GM21390 (cell line): ENCODE measurements around the gene SLCO2A1.

Experiments
- ATAC-seq: cut with Tn5 transposase; IDR thresholded peaks from one replicate; pipeline ENCODE4 v1.9.1; 2021; ENCODE audit not compliant: unreplicated experiment

Gene SLCO2A1

DNA sequence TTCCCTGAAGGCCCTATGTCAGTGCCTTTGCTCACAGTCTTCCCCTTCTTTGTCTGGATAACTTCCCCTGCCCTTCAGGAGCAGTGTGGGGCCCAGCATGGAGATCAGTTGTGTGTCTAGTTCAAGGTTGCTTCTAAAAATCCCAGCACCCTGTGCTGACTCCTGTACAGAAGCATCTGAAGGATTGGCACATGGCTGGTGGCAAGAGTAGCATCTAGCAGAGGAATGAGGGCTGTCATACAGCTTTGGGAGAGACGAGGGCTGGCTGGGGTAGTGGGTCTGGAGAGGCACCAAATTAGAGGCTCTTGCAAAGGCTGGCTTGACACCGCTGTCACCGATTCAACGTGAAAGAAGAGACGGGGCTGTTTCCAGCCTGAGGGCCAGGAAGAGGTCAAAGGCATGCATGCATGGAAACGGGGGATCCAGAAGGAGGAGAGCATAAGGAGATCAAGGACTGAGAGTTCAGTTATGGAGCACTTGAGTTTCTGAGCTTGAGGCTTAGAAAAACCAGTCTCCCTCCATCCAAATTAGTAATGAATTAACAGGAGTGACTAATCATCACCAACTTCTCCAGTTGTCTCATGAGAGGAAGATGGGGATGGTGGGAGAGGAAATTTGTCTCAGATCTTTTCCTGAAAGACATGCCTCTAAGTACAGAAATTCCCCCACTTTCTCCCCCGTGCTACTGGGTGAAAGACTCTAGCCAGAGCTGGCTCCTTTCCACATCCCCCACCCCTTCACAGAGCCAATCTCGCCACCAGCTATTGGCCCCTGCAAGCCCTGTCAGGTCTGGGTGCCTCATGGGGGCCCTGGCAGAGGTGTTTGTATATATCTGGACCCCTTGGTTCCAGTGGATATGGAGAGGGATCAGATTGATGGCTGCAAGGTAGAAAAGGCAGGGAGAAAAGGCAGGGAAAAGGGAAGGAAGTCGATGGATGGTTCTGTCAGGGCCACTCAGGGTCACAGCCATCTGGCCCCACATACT is 45.9 kb downstream of the SLCO2A1 start:
- ATAC-seq: no peak

DNA sequence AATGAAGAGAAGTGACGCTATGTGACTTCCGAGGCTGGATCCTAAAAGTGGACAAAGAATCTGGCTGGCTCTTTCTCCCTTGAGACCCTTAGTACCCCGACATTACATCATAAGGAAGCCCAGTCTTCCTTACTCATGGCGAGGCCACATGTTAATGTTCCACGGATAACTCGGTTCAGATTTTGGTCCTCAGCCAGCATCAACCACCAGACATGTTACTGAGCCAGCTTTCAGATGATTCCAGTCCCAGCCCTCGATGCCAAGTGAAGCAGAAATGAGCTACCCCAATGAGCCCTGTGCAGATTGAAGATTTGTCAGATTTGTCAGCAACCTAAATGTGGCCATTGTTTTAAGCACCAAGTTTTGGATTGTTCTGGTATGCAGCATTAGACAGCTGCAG is 46.6 kb downstream of the SLCO2A1 start:
- no peak for ATAC-seq

DNA sequence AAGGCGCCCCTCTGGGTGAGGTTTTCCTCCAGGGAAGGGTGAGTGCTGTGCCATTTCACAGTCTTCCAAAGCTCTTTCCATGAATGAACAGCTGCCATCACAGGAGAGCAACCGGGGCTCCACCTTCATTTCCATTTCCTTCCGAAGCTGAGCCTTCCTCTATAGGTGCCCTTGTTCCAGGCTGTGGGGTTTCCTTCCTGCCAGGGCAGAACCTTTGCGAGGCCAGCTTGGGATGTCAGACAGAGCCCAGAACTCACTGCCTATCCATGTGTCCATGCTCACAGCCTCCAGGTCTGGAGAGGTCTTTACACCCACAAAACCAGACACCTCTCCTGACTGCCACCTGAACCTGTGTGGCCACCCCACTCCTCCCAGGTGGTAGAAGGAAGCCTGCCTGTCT is 49.2 kb downstream of the SLCO2A1 start:
- ATAC-seq: no peak

DNA sequence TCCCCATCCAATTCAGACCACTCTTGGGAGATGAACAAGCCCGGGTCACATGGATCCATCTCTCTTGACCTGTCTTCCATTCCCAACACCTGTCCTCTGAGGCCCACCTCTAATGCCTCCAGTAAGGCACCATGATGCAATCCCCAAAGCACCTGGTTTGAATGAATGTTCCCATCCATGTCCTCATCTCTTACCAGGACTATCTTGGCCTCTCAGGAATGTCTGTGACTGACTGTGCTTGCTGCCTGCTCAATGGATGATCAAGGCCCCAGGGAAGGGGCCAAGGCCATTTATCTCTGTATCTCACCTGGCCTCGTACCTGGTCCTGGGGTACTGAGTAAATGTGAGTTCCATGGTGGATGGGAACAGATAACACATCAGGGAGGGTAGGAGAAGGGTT is 49.7 kb downstream of the SLCO2A1 start:
- no peak for ATAC-seq

DNA sequence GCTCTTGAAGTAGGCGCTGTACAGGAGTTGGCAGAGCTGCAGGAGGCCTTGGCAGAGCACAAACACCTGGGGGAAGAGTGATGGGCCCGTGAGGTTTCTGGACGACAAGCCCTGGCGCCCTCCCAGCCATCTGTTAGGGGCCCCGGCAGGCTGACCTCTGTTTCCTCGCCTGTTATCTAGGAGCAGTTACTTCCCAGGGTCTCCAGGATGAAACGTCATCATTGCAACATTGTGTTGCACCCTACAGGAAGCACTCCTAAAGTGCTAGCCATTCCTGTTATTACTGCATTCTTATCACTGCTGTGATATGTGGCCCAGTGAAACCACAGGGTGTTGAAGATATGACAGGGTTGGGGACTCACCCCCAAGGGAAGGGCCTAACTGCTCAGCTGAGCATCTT is 50.2 kb downstream of the SLCO2A1 start:
- ATAC-seq: no peak

DNA sequence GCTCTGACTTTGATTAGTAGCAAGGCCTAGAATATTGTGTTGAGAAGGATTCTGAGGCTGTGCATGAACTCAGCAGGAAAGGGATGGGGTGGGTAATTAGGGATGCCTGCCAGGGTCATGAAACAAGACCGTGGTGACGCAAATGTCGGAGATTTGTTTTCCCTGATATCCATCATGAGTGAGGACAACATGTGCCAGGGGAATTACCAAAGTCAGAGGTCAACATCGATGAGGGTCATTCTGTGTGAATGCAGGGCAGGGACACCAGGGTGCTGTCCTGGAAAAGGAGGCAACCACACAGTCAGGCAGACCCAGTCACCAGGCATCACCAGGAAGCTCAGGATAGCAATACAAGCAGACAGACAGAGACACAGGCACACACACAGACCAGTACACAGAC is 52.2 kb downstream of the SLCO2A1 start:
- no peak for ATAC-seq

DNA sequence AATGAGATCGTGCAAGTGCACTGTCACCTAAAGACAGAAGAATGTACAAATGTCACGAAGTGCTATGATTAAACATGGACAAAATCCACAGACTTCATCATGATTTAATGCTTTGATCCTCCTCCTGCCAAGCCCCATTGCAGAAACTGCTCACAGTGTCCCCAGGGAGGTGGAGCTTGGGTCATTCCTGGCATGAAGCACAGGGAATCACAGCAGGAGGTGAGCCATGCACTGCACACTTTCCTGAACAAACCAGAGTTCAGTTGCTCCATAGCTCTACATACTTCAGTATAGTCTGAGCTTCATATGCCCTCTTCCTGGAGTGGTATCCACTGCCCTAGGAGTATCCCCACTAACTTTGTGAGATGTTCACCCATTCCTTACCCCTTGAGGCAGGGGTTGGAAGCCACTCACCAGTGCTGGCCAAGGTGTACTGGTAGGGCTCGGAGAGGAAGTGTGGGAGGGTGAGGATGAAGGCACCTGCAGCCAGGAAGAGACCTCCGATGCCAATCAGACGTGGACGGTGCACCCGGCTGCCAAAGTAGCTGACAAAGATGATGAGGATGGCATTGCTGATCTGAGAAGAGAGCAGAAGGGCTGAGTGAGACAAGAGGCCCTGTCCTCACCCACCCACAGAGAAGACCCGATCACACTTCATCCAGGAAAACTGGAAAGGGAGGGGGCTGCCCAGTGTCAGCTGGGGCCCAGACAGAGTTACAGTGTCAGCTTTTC is 56.3 kb downstream of the SLCO2A1 start:
- ATAC-seq: no peak

DNA sequence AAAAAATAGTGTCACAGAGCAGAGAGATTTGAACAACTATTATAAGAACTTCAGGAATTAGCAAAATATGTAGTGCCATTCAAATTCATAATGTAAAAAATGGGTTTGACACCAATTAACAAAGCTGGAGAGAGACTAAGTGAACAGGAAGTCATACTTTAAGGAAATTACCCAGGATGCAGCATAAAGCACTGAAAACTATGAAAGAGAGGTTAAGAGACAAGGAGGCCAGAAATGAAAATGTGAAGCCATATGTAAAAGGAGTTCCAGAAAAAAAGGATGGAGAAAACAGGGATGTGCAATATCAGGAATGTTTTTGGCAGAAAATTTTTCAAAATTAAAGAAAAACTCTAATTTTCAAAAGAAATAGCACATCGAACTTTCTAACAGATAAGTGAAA is 57.6 kb downstream of the SLCO2A1 start:
- no peak for ATAC-seq

DNA sequence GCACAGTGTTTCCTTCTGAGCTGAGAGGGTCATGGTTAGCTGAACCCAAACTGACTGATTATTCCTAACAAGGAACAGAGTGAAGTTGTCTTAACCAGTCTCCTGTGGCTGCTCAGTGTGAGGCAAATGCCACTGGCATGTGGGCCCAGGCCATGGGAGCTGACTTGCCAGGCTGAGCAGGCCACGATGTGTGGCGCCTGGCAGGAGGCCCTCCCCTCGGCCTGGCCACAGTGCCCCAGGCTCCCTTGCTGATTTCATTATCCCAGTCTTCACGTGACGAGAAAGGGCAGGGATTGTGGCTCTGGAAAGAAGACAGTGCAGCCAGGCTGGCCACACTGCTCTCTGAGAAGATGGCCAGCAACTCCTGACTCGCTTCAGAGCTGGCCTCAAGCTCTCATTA is 58.8 kb downstream of the SLCO2A1 start:
- no peak for ATAC-seq

DNA sequence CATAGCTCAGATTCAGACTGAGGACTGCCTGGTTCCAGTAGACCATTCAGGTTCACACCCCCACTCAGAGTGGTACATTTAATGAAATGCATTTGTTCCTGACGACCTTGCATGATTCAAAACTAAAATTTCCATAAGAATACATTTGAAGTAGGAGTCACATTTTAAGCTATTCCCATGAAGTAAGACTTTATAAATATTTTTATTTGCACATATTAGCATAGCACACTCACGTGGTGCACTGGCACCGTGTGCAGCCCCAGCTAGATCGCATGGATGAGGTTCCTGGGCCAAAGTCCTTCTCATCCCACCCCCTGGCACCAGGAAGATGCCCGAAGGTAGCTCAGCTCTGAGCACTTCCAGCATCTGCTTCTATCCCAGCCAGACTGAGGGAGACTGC is 59.4 kb downstream of the SLCO2A1 start:
- ATAC-seq: no peak

DNA sequence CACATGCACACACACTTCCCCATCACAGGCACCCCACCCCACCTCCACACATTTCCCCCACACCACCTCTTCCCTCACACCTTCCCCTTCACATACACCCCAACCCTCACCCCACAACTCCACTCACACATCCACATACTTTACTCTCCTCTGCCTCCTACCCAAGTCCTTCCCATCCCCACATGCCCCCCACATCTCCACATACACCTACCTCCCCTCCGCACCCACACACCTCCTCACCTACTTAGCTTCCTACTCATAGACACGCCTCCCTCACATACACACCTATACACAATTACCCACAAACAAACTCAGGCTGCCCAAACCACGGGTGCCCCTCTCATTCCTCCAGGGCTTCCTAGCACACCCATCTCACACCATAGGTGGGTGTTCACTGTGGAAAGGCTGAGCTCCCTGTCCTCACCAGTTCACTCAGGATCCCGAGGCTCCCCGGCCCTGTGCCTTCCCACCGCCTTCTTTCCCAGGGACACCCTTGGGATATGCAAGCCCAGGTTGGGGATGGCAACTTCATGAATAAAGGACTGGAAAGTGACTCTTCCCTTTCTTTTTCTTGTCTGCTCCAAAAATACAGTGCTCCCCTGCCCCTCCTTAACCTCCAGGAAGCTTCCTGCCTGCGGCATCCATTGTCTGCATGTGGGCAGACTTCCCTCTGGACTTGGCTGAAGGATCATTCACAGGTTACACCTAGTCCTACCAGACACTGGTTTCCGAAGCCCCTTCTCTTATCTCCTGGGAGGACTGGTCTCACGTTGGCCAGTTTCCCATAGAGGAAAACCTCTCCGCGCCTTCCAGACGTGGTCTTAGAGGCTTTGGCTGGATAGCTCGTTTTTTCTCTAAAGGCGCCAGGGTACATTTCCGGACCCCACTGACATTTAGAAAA is 61.5 kb downstream of the SLCO2A1 start:
- ATAC-seq: no peak

DNA sequence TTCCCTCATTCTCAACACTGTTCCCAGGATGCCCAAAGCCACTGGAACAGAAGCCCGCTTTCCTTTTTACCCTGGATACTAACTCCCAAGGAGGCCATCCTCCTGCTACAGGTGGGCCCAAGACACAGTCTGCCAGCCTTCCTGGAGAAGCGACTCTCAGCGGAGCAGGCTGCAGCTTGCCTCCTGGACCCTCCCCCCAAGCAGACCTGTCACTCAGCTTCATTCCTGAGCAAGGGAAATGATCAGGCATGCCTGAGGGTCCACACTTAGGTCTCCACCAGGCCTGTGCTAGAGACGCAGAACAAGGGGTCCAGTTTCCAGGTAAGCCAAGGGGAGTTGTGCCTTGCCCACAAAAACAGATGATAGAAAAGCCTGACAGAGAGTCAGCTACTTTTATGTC is 62.8 kb downstream of the SLCO2A1 start:
- ATAC-seq: no peak

DNA sequence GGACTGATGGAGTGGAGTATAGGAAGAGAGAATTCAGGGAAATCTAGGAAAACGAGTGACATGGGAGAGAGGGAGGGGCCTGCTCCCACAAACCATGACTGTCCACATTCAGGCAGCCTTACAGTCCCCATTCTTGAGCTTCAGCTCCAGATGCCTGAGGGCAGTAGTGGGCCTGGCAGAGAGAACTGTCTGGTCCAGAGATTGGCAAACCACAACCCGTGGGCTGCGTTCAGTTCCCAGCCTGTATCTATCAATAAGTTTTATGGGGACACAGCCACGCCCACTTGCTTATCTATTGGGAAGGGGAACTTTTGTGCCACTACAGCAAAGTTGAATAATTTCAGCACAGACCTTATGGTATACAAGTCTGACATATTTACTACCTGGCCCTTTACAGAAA is 63.8 kb downstream of the SLCO2A1 start:
- ATAC-seq: no peak

DNA sequence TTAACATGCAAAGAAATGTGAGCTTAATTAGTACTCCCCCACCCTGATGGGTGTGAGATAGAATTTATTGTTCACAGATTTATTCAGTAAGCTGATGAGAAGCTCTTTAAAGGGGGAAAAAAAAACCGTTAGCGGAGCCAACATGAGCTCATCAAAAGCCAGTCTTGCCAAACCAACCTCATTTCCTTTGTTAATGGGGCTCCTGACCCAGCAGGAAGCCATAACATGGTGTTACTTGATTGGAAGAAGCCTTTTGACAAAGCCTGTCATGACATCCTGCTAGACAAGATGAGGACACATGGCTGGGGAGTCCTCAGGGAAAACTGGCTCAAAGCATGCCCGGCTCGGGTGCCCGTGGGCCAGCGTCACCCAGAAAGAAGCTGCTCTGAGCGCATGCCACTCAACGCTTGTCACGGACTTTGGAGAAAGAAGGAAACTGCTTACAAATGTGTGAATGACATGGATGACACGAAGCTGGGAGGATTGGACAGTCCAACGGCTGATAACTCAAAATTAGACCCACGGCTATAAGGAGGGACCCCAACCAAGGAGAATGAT is 64.6 kb downstream of the SLCO2A1 start:
- ATAC-seq: no peak

DNA sequence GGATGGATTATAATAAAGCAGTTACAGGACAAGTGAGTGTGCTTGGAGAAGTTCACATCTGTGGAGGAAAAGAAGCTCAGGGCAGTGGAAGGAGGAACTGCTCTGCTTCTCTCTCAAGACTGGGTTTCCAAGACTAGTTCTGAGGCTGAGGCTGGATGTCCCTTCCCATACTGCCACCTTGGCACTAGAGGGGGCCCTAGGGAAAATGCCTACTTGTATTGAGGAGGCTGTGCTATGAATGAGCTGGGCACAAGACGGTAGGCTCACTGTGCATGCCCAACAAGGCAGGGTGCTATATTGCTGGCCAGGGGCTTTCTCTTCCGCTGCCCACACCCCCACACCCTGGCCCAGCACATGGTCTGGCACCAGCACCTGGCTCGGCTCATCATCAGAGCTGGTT is 65.2 kb downstream of the SLCO2A1 start:
- ATAC-seq: no peak

DNA sequence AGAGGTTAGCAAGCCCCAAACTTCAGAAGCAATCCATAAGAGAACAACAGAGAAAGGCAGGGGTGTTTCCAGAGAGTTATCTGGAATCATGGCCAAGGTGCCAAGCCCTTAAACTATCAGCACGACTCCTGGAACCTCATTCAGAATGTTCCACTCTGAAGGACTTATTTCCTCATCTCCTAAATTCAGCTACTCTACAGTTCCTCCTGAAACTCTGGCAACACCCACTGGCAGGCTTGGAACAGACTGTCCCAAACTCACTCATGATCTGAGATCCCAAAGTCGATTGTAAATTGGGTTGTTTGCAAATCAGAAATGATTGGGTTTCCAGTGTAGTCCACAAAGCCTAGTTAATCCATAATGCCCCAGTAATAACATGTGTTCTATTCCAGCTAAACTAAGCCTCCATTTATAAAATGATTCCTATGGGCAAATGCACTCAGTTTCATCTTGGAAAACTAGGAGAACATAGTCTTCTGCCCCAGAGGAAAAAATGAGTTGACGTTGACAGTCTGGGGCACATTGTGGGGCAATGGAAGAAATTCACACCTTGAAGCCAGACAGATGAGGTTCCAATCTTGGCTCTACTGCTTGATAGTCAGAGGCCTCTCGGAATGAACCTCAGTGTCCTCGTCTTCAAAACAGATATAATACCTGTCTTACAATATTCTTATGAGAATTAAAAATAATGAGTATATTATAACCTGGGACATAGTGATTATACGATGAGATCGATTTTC is 65.9 kb downstream of the SLCO2A1 start:
- no peak for ATAC-seq

DNA sequence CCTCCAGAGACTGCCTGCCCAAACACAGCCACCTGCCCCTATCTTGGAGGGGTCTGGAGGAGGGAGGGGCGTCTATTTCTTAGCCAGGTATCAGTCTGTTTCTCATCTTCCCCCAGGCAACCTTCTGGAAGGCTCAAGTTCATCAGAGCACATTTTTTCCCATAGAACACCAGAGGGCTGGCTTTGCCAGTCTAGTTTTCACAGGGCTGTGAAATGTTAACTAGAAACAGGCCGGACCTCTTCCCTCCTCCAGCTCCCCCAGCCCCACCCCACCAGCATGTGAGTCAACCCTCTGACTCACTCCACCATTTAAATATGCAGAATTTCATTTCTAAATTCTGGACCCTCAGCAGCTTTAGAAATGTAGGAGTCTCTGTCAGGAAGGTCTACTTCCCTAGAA is 66.9 kb downstream of the SLCO2A1 start:
- no peak for ATAC-seq

DNA sequence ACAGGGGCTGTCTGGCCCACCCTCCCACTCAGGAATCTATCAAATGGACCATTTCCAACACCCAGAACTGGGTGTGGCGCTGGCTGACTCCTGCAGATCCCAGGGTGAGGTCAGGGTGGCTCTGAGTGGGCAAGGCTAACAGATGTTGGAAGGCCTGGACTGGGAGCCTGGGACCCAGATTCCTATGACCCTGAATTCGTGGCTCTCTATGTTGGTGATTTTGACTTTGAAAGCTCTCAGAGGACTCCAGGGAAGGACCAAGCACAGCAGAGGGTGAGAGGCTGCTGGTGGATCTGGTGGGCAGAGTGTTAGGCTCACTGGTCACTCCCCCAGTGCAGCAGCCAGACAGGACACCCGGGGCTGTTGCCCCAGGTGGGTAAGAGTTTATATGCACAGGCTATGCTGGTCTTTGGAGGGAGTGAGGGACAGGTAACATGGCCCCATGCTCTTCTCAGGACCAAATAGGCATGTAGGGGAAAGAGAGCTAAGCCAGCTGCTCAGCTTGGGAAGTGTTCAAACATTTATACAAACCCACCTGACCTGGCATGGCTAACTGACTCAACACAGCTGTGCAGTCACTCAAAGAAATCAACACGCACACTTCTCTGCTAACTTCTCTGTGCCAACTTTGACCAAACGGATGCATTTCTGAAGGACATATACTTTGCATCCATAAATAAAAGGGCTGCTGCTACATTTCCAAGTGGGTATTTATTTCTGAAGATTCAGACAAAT is 71.5 kb downstream of the SLCO2A1 start:
- no peak for ATAC-seq

DNA sequence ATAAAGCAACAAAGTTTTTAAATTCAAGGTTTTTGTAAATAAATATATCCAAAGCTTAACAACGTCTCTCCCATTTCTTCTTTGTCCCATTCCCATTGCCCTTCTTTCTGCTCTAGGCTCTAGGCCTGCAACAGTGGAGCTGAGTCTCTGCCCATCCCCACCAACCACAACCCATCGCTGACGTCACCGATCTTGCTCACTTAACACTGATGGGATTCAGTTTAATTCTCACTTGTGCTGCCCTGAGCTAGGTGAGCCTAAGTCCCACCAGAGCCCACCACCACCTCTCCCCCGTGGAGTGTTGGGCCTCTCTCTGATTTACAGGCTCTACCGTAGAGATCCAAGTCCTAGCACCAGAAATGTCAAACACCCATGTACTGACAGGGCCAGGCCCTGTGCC is 72.7 kb downstream of the SLCO2A1 start:
- no peak for ATAC-seq

DNA sequence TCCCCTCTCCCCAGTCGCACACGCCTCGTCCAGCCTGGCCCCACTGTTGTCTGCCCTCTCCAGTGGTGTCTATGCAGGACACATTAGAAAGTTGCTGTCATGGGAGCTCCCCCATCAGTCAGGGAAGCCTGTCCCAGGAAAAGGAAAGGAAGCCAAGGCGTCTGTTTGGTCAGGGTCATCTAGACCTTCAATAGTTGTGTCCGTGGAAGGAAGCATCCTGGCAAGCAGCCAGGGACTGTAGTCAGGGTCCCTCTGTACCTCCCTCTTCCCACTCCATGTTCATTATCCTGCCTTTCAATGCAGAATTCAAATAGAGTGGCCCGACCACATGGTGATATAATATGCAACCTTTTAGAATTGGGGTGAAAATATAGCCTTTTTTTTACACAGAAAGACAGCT is 73.4 kb downstream of the SLCO2A1 start:
- no peak for ATAC-seq
